Measurements from ENCODE around the gene SLC29A3.

The SLC29A3 gene

GRCh38 chr10:71347587-71348395 lies 28.7 kb downstream of the SLC29A3 start:
- no peak for TF ChIP-seq CTCF (IDR thresholded peaks at IDR 0.05; ENCODE audit: borderline replicate concordance, insufficient read depth, low read depth, low read length)
- H3K4me3 ChIP-seq (ENCODE audit: low read depth, low read length), result no peak overlapping the region

GRCh38 chr10:71348850-71349249 lies 29.8 kb downstream of the SLC29A3 start:
- no peak overlapping the region for H3K4me3 ChIP-seq (ENCODE audit: low read depth, low read length)
- no peak for TF ChIP-seq CTCF (IDR thresholded peaks at IDR 0.05; ENCODE audit: borderline replicate concordance, insufficient read depth, low read depth, low read length)

GRCh38 chr10:71349406-71349805 lies 30.3 kb downstream of the SLC29A3 start:
- no peak overlapping the region for H3K4me3 ChIP-seq (ENCODE audit: low read depth, low read length)

GRCh38 chr10:71351087-71351486 lies 32.0 kb downstream of the SLC29A3 start:
- no peak overlapping the region for H3K4me3 ChIP-seq (ENCODE audit: low read depth, low read length)

More at GRCh38 chr10:71349406-71349805, 30.3 kb downstream of the SLC29A3 start:
- TF ChIP-seq CTCF (IDR thresholded peaks at IDR 0.05; ENCODE audit: borderline replicate concordance, insufficient read depth, low read depth, low read length), result no peak

GRCh38 chr10:71351628-71352319 lies 32.7 kb downstream of the SLC29A3 start:
- no peak overlapping the region for H3K4me3 ChIP-seq (ENCODE audit: low read depth, low read length)
- TF ChIP-seq CTCF (IDR thresholded peaks at IDR 0.05; ENCODE audit: borderline replicate concordance, insufficient read depth, low read depth, low read length), result no peak

More at GRCh38 chr10:71351087-71351486, 32.0 kb downstream of the SLC29A3 start:
- TF ChIP-seq CTCF (IDR thresholded peaks at IDR 0.05; ENCODE audit: borderline replicate concordance, insufficient read depth, low read depth, low read length), result no peak

GRCh38 chr10:71353639-71354038 lies 34.6 kb downstream of the SLC29A3 start:
- no peak for TF ChIP-seq CTCF (IDR thresholded peaks at IDR 0.05; ENCODE audit: borderline replicate concordance, insufficient read depth, low read depth, low read length)
- H3K4me3 ChIP-seq (ENCODE audit: low read depth, low read length), result no peak overlapping the region

Measured in GM12875 (cell line).